WTC11 (cell line): Measurements from ENCODE around the gene SP2. TPM values are rescaled to one million over a fixed set of nuclear protein-coding genes. Genes with fewer than 3 reads are reported as not detected.
A peak's percentile ranks its signal among the peaks of the same experiment; 100 is the strongest.

Experiments used
- ATAC-seq: fragments of 200-7000 bp; cut with Tn5 transposase; 2 replicates; pipeline ENCODE4 v1.10.0; 2021; ENCODE audit warnings: mild to moderate bottlenecking, moderate library complexity
- CTCF ChIA-PET: fragments of 300-600 bp; sonication (Branson Sonifier 250); formaldehyde crosslinking; loops from one replicate; lab custom pipeline; 2021; ENCODE audit warnings: antibody characterized with exemption; lab: Charles Lee
- POLR2A ChIA-PET: fragments of 350-600 bp; sonication (Branson Sonifier 250); formaldehyde crosslinking; loops from one replicate; lab custom pipeline; 2021; ENCODE audit warnings: antibody characterized with exemption; lab: Charles Lee
- DNase-seq: peaks from one replicate; pipeline ENCODE4 v3.0.0; 2021; ENCODE audit warnings: low spot score
- H3K27ac Mint-ChIP-seq: 2 replicates; pipeline ENCODE4 v1.8.0; 2021; ENCODE audit warnings: mixed read lengths
- H3K27me3 Mint-ChIP-seq: 2 replicates; pipeline ENCODE4 v1.8.0; 2021; ENCODE audit warnings: low read depth, mild to moderate bottlenecking, moderate library complexity, mixed read lengths
- H3K36me3 Mint-ChIP-seq: 2 replicates; pipeline ENCODE4 v1.8.0; 2021; ENCODE audit warnings: mixed read lengths
- H3K4me1 Mint-ChIP-seq: 2 replicates; pipeline ENCODE4 v1.8.0; 2022; ENCODE audit warnings: mixed read lengths
- H3K4me3 Mint-ChIP-seq: 2 replicates; pipeline ENCODE4 v1.8.0; 2021; ENCODE audit warnings: mild to moderate bottlenecking, moderate library complexity, mixed read lengths
- H3K9me3 Mint-ChIP-seq: 2 replicates; pipeline ENCODE4 v1.8.0; 2021; ENCODE audit warnings: mixed read lengths
- ETV6 ChIP-seq: sonication (generic); formaldehyde crosslinking; IDR thresholded peaks from 2 replicates; pipeline ENCODE4 v1.8.1; 2022; ENCODE audit warnings: mild to moderate bottlenecking, missing genetic modification reagents
- FOXK1 ChIP-seq: sonication (generic); formaldehyde crosslinking; IDR thresholded peaks from 2 replicates; pipeline ENCODE4 v1.8.0; 2022; ENCODE audit warnings: mild to moderate bottlenecking, moderate library complexity, missing genetic modification reagents
- OVOL2 ChIP-seq: fragments of 250-450 bp; sonication (Bioruptor Pico); IDR thresholded peaks from 2 replicates; pipeline ENCODE4 v1.9.0; 2021; ENCODE audit warnings: mild to moderate bottlenecking, borderline replicate concordance
- SP1 ChIP-seq: sonication (generic); formaldehyde crosslinking; conservative IDR thresholded peaks from 2 replicates; pipeline ENCODE4 v1.8.1; 2022; ENCODE audit warnings: missing genetic modification reagents
- ZNF121 ChIP-seq: sonication (generic); formaldehyde crosslinking; IDR thresholded peaks from 2 replicates; pipeline ENCODE4 v1.8.0; 2023; ENCODE audit warnings: missing genetic modification reagents
- total RNA-seq: library from RNA; stranded (reverse); gene quantifications from 3 replicates; pipeline ENCODE4 v1.2.3, GENCODE V29; 2021
- TF ChIP-seq, protein P1 (sequence below): sonication (generic); formaldehyde crosslinking; IDR thresholded peaks from 2 replicates; pipeline ENCODE4 v1.8.1; 2023; ENCODE audit warnings: mild to moderate bottlenecking, missing genetic modification reagents
- TF ChIP-seq, protein P2 (sequence below): sonication (generic); formaldehyde crosslinking; IDR thresholded peaks from 2 replicates; pipeline ENCODE4 v1.8.1; 2022; ENCODE audit warnings: mild to moderate bottlenecking, missing genetic modification reagents, moderate library complexity, borderline replicate concordance
- TF ChIP-seq, protein P3 (sequence below): sonication (generic); formaldehyde crosslinking; IDR thresholded peaks from 2 replicates; pipeline ENCODE4 v1.8.0; 2023; ENCODE audit warnings: missing genetic modification reagents, mild to moderate bottlenecking, borderline replicate concordance
- TF ChIP-seq, protein P4 (sequence below): fragments of 250-450 bp; sonication (Bioruptor Pico); IDR thresholded peaks from 2 replicates; pipeline ENCODE4 v2.1.2; 2022; ENCODE audit warnings: mild to moderate bottlenecking, moderate library complexity

SP2 gene
- total RNA-seq, 1 experiment from 2014 or later, result 9.9 TPM

DNA sequence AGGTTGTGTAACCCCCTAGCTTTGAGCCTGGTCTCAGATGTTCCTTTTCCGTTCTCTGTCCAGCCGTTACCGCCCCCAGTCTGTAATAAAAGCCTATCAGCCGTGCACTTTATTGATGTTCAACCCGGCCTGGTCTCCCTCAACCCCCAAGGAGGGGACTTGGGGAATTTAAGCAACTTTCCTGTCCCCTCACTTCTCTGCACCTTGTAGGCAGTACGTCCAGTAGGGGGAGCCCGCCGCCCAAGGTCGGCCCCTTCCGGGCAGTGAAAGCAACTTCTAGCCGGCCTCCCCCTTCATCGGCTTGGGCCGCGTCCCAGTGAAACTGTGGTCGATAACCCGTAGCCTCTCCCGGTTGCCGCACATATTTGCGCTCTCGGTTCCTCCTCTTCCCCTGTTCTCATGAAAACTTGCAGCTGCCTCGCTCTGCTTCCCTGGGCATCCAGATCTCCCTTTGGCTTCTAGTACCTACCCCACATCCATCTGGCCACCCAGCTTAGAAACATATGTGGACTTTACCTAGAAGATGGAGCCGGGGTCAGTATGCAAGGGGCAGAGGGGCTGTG lies 53.2 kb downstream of the SP2 start (continued):
- TF ChIP-seq, protein P1, sequence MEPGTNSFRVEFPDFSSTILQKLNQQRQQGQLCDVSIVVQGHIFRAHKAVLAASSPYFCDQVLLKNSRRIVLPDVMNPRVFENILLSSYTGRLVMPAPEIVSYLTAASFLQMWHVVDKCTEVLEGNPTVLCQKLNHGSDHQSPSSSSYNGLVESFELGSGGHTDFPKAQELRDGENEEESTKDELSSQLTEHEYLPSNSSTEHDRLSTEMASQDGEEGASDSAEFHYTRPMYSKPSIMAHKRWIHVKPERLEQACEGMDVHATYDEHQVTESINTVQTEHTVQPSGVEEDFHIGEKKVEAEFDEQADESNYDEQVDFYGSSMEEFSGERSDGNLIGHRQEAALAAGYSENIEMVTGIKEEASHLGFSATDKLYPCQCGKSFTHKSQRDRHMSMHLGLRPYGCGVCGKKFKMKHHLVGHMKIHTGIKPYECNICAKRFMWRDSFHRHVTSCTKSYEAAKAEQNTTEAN (CRISPR knock-in tag), result no peak
- TF ChIP-seq, protein P2, sequence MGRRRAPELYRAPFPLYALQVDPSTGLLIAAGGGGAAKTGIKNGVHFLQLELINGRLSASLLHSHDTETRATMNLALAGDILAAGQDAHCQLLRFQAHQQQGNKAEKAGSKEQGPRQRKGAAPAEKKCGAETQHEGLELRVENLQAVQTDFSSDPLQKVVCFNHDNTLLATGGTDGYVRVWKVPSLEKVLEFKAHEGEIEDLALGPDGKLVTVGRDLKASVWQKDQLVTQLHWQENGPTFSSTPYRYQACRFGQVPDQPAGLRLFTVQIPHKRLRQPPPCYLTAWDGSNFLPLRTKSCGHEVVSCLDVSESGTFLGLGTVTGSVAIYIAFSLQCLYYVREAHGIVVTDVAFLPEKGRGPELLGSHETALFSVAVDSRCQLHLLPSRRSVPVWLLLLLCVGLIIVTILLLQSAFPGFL (CRISPR knock-in tag), result no peak
- TF ChIP-seq ETV6 (CRISPR knock-in tag), result 0 out of 2 replicates have a peak, but pooled peaks have one; percentile 17
- TF ChIP-seq SP1 (CRISPR knock-in tag), result peak; percentile 50; the same call in 1 of the 2 replicates

DNA sequence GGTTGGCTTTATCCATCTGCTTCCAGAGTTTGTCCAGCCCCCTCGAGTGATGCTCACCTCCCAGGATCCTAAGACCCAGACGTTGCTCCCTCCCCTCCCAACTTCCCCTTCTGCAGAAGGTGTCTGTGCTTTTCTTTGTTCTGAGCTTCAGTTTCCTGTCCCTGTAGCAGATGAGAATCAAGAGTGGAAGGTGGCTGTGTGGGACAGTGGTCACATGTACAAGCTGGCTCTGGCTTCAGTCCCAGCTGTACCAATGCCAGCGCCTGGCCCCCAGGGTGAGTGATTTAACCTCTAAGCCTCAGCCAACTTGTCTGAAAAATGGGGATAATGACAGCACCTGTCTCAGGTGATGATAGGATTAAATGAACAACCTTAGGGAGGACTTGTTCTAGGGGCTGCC lies 53.9 kb downstream of the SP2 start:
- no peak for DNase-seq
- Mint-ChIP-seq H3K27me3 (no peaks in the 10 kb centered on the region), H3K36me3 (peaks cover 3% of the 10 kb centered on the region; the same call in 1 of the 2 replicates), H3K4me3 (no peak overlapping the region), H3K9me3 (no peaks in the 10 kb centered on the region), H3K27ac (no peak overlapping the region), H3K4me1 (peaks cover 16% of the 10 kb centered on the region)
- no peak for ATAC-seq
- TF ChIP-seq OVOL2 (CRISPR knock-in tag) (no peak), ZNF121 (no peak), FOXK1 (CRISPR knock-in tag) (no peak)
- TF ChIP-seq, protein P3, sequence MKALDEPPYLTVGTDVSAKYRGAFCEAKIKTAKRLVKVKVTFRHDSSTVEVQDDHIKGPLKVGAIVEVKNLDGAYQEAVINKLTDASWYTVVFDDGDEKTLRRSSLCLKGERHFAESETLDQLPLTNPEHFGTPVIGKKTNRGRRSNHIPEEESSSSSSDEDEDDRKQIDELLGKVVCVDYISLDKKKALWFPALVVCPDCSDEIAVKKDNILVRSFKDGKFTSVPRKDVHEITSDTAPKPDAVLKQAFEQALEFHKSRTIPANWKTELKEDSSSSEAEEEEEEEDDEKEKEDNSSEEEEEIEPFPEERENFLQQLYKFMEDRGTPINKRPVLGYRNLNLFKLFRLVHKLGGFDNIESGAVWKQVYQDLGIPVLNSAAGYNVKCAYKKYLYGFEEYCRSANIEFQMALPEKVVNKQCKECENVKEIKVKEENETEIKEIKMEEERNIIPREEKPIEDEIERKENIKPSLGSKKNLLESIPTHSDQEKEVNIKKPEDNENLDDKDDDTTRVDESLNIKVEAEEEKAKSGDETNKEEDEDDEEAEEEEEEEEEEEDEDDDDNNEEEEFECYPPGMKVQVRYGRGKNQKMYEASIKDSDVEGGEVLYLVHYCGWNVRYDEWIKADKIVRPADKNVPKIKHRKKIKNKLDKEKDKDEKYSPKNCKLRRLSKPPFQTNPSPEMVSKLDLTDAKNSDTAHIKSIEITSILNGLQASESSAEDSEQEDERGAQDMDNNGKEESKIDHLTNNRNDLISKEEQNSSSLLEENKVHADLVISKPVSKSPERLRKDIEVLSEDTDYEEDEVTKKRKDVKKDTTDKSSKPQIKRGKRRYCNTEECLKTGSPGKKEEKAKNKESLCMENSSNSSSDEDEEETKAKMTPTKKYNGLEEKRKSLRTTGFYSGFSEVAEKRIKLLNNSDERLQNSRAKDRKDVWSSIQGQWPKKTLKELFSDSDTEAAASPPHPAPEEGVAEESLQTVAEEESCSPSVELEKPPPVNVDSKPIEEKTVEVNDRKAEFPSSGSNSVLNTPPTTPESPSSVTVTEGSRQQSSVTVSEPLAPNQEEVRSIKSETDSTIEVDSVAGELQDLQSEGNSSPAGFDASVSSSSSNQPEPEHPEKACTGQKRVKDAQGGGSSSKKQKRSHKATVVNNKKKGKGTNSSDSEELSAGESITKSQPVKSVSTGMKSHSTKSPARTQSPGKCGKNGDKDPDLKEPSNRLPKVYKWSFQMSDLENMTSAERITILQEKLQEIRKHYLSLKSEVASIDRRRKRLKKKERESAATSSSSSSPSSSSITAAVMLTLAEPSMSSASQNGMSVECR (CRISPR knock-in tag), result no peak
- POLR2A ChIA-PET, result interaction anchor here (0.7 kb wide), 1 partner anchor 27 kb away, joined by 3 read pairs; no protein-coding TSS in a partner anchor
- CTCF ChIA-PET, result interaction anchor here (0.6 to 4.9 kb wide), 25 partner anchors 8 to 273 kb away, joined by 3 to 104 read pairs (median 5); partner anchors contain the start of genes CDK5RAP3, LRRC46, MRPL10 and PNPO

DNA sequence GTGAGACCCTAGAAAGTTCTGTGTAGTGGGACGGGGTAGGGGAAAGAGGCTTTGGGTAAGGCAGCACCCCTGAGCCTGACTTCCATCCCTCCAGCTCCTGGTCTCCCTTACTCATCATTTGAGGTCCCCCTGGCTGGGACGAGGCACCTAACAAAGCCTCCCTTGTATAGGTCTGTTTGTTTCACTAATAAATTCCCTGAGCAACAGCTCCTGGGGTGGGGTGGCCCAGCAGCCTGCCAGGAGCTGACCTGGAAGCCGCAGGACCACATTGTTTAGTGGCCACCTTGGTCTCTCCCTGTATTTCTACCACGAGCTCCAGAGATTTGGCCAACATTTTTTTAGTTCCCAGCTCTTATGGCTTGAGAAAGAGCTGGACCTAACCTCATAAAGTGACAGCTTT lies 54.4 kb downstream of the SP2 start:
- Mint-ChIP-seq H3K4me3 (no peak overlapping the region), H3K36me3 (no peaks in the 10 kb centered on the region), H3K4me1 (peaks cover 16% of the 10 kb centered on the region), H3K27ac (no peak overlapping the region), H3K27me3 (no peaks in the 10 kb centered on the region), H3K9me3 (no peaks in the 10 kb centered on the region)
- CTCF ChIA-PET, result interaction anchor here (1.0 to 4.9 kb wide), 17 partner anchors 9 to 119 kb away, joined by 3 to 104 read pairs (median 5); partner anchors contain the start of genes CDK5RAP3, LRRC46, MRPL10 and PNPO
- TF ChIP-seq, protein P4, sequence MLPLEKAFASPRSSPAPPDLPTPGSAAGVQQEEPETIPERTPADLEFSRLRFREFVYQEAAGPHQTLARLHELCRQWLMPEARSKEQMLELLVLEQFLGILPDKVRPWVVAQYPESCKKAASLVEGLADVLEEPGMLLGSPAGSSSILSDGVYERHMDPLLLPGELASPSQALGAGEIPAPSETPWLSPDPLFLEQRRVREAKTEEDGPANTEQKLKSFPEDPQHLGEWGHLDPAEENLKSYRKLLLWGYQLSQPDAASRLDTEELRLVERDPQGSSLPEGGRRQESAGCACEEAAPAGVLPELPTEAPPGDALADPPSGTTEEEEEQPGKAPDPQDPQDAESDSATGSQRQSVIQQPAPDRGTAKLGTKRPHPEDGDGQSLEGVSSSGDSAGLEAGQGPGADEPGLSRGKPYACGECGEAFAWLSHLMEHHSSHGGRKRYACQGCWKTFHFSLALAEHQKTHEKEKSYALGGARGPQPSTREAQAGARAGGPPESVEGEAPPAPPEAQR, result no peak
- POLR2A ChIA-PET, result interaction anchor here (0.7 kb wide), 1 partner anchor 26 kb away, joined by 3 read pairs; no protein-coding TSS in a partner anchor
- ATAC-seq, result no peak
- no peak for DNase-seq
